ENCODE results near the gene ADAM12.

Gene ADAM12

GRCh38 chr10:126225672-126226008 is 162.6 kb downstream of the ADAM12 start:
- Histone ChIP-seq H3K9me2 (replicated peaks; ENCODE audit: control insufficient read depth, low read length) (no peaks in the 10 kb centered on the region), H3K4me1 (ENCODE audit: control insufficient read depth, low read length) (no peaks in the 10 kb centered on the region), H3K27me3 (ENCODE audit: control insufficient read depth, low read length) (no peaks in the 10 kb centered on the region), H4K20me1 (ENCODE audit: control insufficient read depth, insufficient read depth, low read depth, low read length) (no peaks in the 10 kb centered on the region), H3K4me2 (ENCODE audit: low read length) (no peak overlapping the region), H3F3A (ENCODE audit: control insufficient read depth, insufficient read depth) (no peaks in the 10 kb centered on the region), H3K27ac (ENCODE audit: low read depth, low read length) (no peak overlapping the region), H3K36me3 (ENCODE audit: control insufficient read depth, low read length) (no peaks in the 10 kb centered on the region), H3K79me2 (ENCODE audit: control insufficient read depth, low read length) (no peaks in the 10 kb centered on the region), H3K4me3 (ENCODE audit: low read length) (no peak overlapping the region), H3K9me3 (ENCODE audit: control insufficient read depth, insufficient read depth, low read length) (no peaks in the 10 kb centered on the region)
- TF ChIP-seq CTCF (IDR thresholded peaks at IDR 0.05; ENCODE audit: low read depth, low read length, poor library complexity, severe bottlenecking) (no peak), EZH2phosphoT487 (IDR thresholded peaks at IDR 0.05; ENCODE audit: borderline replicate concordance, low read length) (no peak)

- Histone ChIP-seq H3K36me3 (ENCODE audit: control insufficient read depth, low read length) (no peaks in the 10 kb centered on the region), H3K4me2 (ENCODE audit: low read length) (no peak overlapping the region), H3K9me2 (replicated peaks; ENCODE audit: control insufficient read depth, low read length) (no peaks in the 10 kb centered on the region), H3K27ac (ENCODE audit: low read depth, low read length) (no peak overlapping the region), H4K20me1 (ENCODE audit: control insufficient read depth, insufficient read depth, low read depth, low read length) (no peaks in the 10 kb centered on the region), H3K9me3 (ENCODE audit: control insufficient read depth, insufficient read depth, low read length) (no peaks in the 10 kb centered on the region), H3F3A (ENCODE audit: control insufficient read depth, insufficient read depth) (no peaks in the 10 kb centered on the region), H3K4me1 (ENCODE audit: control insufficient read depth, low read length) (no peaks in the 10 kb centered on the region), H3K4me3 (ENCODE audit: low read length) (no peak overlapping the region), H3K79me2 (ENCODE audit: control insufficient read depth, low read length) (no peaks in the 10 kb centered on the region), H3K27me3 (ENCODE audit: control insufficient read depth, low read length) (no peaks in the 10 kb centered on the region)
- TF ChIP-seq EZH2phosphoT487 (IDR thresholded peaks at IDR 0.05; ENCODE audit: borderline replicate concordance, low read length) (no peak), CTCF (IDR thresholded peaks at IDR 0.05; ENCODE audit: low read depth, low read length, poor library complexity, severe bottlenecking) (no peak)
Observed at GRCh38 chr10:126224967-126225671, 163.2 kb downstream of the ADAM12 start.

GRCh38 chr10:126223512-126224067 is 164.7 kb downstream of the ADAM12 start:
- H3K27ac ChIP-seq (ENCODE audit: low read depth, low read length): no peak overlapping the region
- H3K4me2 ChIP-seq (ENCODE audit: low read length): no peak overlapping the region
- TF ChIP-seq EZH2phosphoT487 (IDR thresholded peaks at IDR 0.05; ENCODE audit: borderline replicate concordance, low read length) (no peak), CTCF (IDR thresholded peaks at IDR 0.05; ENCODE audit: low read depth, low read length, poor library complexity, severe bottlenecking) (no peak)
- no peaks in the 10 kb centered on the region for H3K9me2 ChIP-seq (replicated peaks; ENCODE audit: control insufficient read depth, low read length)
- H3K27me3 ChIP-seq (ENCODE audit: control insufficient read depth, low read length): no peaks in the 10 kb centered on the region
- H3F3A ChIP-seq (ENCODE audit: control insufficient read depth, insufficient read depth): no peaks in the 10 kb centered on the region
- H3K4me3 ChIP-seq (ENCODE audit: low read length): no peak overlapping the region
- H3K36me3 ChIP-seq (ENCODE audit: control insufficient read depth, low read length): no peaks in the 10 kb centered on the region
- no peaks in the 10 kb centered on the region for H3K79me2 ChIP-seq (ENCODE audit: control insufficient read depth, low read length)
- no peaks in the 10 kb centered on the region for H4K20me1 ChIP-seq (ENCODE audit: control insufficient read depth, insufficient read depth, low read depth, low read length)
- H3K4me1 ChIP-seq (ENCODE audit: control insufficient read depth, low read length): no peaks in the 10 kb centered on the region
- H3K9me3 ChIP-seq (ENCODE audit: control insufficient read depth, insufficient read depth, low read length): no peaks in the 10 kb centered on the region

All from DOHH2 (cell line).